HUDEP-2 (cell line): ENCODE measurements around the gene LIPM.
"Not testable (repeated sequence)": the region's sequence is repeated elsewhere in the genome, so short reads cannot be mapped to it uniquely, and the experiment has no call there.

Experiments
- DNase-seq, 76 experiments: peaks; one replicate each; lab custom pipeline; 2025; ENCODE audit not compliant: unreplicated experiment in 76 of 76; lab: John Stamatoyannopoulos, UW

The LIPM gene

GRCh38 chr10:88835910-88836221, 33.3 kb downstream of the LIPM start:
- no peak for DNase-seq

- DNase-seq = not testable (repeated sequence)
Measured at GRCh38 chr10:88837632-88838031, 35.1 kb downstream of the LIPM start.

- no peak for DNase-seq
Measured at GRCh38 chr10:88838766-88839350, 36.3 kb downstream of the LIPM start.

GRCh38 chr10:88840104-88840503, 37.6 kb downstream of the LIPM start:
- no peak for DNase-seq

GRCh38 chr10:88840881-88841280, 38.4 kb downstream of the LIPM start:
- no peak for DNase-seq

DNA sequence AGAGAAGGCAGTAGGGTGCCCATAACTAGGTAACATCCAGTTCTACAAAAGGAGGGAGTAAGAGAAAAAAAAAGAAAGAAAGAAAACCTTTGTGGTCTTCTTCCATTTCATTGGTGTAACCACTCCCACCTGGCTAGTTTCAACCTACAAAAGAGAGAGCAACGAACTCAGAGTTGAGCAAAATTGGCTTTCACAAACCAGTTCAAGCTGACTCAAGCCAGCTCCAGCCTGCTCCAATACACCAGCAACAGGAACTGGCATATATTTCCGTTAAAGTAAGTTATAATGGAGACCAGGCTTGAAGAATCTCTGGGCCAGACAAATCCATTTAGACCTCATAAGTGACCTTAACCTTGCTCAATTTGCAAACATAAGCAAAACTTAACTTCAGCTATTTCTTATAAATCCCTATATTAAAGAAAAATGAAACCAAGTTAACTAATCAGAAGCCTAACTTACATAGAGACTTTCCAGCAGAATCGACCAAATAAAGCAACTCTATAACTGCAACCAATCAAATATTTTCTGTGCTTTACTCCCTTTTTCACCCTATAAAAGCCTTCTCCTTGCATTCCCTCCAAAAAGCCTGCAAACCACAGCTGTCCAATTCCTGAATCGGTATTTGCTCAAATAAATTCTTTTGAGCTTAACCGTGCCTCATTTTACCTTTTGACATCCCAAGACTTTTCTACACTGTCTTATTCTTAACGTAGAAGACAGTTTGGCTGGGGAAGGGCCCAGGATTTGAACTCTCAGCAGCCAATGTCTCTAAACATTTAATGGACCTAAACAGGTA, 39.0 kb downstream of the LIPM start:
- DNase-seq = no peak

GRCh38 chr10:88843171-88843570, 40.6 kb downstream of the LIPM start:
- no peak for DNase-seq

DNA sequence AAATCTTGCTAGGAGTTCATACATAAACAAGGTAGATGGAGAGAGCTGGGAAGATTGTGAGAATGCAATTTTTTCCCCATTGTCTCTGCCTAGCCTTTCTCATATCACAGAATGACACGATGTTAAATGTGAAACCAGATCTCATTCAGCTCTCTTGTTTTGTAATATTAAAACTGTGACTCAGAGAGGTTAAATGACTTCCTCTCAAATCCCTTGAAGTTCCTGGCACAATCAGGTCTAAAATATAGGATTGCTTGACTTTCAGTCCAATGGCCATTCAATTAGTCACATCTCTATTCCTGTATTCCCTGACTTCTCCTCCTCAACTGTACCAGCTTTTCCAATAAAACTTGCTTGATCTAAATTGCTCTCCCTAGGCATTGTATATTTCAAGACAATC, 46.0 kb downstream of the LIPM start:
- DNase-seq = no peak

- no peak for DNase-seq
Measured at GRCh38 chr10:88849234-88849633, 46.7 kb downstream of the LIPM start.

GRCh38 chr10:88850712-88851111, 48.2 kb downstream of the LIPM start:
- DNase-seq = no peak

GRCh38 chr10:88851706-88852105, 49.2 kb downstream of the LIPM start, which contains the start of gene ANKRD22:
TSS of gene ANKRD22 (minus strand) at chr10:88851844. CDS start at chr10:88851607, 237 bp downstream.
- DNase-seq = no peak

- peak in 1 of 76 experiments; percentile 4 for DNase-seq
Measured at GRCh38 chr10:88852327-88852726, 49.8 kb downstream of the LIPM start.

DNA sequence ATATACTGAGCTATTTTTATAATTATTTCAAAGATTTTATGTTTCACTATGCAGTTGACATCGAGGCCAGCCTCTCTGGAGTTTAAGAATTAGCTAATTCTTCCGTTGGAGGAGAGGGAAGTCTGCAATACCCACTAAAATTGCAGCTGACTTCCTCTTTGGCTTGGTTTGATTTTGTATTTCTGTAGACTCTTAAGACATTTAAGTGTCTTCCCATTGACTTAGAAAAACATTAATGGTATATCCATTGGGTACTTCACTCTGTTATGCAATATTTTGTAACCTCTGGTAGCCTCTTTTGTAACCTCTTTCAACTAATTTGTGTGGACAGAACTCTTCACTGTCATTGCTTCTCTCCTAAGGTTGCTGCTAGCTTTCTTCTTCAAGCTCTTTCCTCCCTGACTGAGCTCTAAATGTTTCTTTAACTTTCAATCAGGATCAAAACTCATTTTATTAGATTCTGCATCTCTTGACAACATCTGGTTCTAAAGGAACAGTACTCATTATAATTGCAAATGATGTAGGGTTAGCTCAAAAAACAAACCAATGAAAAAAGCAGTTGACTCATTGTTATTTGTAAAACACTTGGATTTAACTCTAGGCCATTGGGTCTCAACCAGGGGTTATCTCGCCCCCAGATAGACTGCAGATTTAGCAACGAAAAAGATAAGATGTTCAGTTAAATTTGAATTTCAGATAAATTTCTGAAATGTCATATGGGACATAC, 50.8 kb downstream of the LIPM start:
- DNase-seq = no peak

DNA sequence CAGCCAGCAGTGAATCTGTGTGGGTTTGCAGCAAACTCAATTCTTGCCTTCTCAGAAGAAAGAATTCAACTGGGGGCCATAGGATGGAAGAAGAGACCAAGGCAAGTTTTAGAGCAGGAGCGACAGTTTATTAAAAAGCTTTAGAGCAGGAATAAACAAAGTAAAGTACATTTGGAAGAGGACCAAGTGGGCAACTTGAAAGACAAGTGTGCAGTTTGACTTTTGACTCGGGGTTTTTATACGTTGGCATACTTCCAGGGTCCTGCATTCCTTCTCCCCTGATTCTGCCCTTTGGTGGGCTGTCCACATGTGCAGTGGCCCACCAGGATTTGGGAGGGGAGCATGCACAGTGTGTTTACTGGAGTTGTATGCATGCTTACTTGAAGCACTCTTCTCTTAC, 52.2 kb downstream of the LIPM start:
- DNase-seq = no peak

- no peak for DNase-seq
Measured at GRCh38 chr10:88857831-88858230, 55.3 kb downstream of the LIPM start.

DNA sequence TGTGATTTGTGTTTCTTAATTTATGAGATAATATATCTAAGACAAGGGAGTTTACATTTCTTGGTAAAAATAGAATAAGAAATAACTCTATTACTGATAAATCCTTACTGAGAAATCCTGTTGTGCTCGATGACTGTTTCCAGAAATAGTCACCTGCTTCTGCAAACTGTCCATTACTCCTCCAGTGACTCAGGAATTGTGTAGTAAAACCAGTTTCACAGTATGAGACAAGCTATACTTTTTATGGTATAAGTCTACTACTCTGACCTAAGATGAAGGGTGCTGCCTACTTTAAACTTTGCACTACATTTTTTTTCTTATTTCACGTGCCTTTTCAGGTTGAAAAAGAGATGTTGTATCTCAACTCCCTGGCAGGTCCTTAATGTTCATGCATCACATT, 56.0 kb downstream of the LIPM start:
- no peak for DNase-seq

DNA sequence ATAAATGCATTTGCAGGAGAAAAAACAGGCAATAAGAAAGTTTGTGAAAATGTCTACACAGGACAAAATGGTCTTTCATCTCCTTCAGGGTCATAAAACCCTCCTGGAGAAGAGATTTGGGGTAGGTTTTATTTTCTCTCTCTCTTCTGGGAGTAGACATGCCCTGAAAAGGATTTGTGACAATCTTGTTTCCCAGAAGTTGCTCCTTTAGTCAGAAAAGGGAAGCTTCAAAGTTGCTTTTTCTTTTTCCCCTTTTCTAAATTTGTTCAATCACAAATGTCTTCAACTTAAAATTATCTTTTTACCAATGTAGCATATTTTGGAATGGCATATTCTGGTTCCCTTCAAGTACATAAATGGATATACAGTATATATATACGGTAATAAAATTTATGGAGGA, 58.5 kb downstream of the LIPM start:
- DNase-seq = no peak

GRCh38 chr10:88865281-88865876, 62.8 kb downstream of the LIPM start:
- no peak for DNase-seq

DNA sequence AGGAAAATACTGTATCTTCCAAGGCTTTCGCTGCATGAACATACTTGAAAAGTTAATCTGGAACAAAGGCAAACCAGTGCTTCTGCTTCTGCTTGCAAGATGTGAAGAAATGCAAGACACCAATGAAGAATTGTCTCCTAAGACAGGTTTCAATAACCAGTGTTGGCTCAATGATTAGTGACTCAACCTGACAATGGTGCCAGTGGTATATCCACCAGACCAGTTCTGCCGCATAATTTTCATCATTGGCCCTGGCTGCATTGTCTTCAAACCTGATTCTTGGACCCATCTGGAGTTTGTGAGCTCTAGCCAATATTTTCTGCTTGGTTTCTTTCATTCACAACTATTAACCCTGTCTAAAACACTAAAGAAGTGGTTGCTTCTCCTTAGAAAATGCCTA, 63.9 kb downstream of the LIPM start:
- DNase-seq = no peak

GRCh38 chr10:88870089-88870488, 67.6 kb downstream of the LIPM start:
- no peak for DNase-seq
